ENCODE results near the gene FSTL4.

FSTL4 gene

GRCh38 chr5:133389066-133389590 lies 223.2 kb downstream of the FSTL4 start:
- no peak overlapping the region for H3K27ac Mint-ChIP-seq
- no peaks in the 10 kb centered on the region for H3K36me3 Mint-ChIP-seq (ENCODE audit: low read depth)
- H3K4me1 Mint-ChIP-seq (ENCODE audit: low read depth) = no peaks in the 10 kb centered on the region
- no peaks in the 10 kb centered on the region for H3K9me3 Mint-ChIP-seq
- peaks cover 16% of the 10 kb centered on the region for H3K27me3 Mint-ChIP-seq (ENCODE audit: low read depth)
- DNase-seq (ENCODE audit: low spot score) = no peak
- H3K4me3 Mint-ChIP-seq = no peak overlapping the region

DNA sequence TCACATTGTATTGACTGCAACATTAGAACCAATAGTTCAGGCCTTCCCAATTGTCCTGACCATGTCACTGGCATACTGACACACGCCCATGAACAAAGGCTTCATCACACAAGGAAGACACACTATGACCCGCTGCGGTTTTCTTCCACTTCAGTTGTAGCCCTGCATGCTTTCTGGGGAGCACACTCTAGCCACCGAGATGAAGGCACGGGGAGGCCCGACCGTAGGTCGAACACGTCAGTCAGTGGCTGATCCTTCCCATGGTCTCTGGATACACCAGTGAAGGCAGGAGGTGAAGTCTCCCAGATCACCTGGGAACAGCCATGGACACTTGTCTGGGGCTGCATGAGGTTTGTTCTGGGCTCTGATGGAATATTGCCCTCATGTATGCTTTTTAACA lies 224.7 kb downstream of the FSTL4 start:
- Mint-ChIP-seq H3K27ac (no peak overlapping the region), H3K36me3 (ENCODE audit: low read depth) (no peaks in the 10 kb centered on the region), H3K9me3 (no peaks in the 10 kb centered on the region), H3K4me1 (ENCODE audit: low read depth) (no peaks in the 10 kb centered on the region), H3K27me3 (ENCODE audit: low read depth) (peaks cover 16% of the 10 kb centered on the region), H3K4me3 (no peak overlapping the region)
- DNase-seq (ENCODE audit: low spot score) = no peak

- peaks cover 18% of the 10 kb centered on the region for H3K27me3 Mint-ChIP-seq (ENCODE audit: low read depth)
- no peak overlapping the region for H3K27ac Mint-ChIP-seq
- no peaks in the 10 kb centered on the region for H3K9me3 Mint-ChIP-seq
- no peaks in the 10 kb centered on the region for H3K36me3 Mint-ChIP-seq (ENCODE audit: low read depth)
- DNase-seq (ENCODE audit: low spot score) = no peak
- H3K4me1 Mint-ChIP-seq (ENCODE audit: low read depth) = no peaks in the 10 kb centered on the region
- no peak overlapping the region for H3K4me3 Mint-ChIP-seq
Observed at GRCh38 chr5:133387091-133387490, 225.2 kb downstream of the FSTL4 start.

DNA sequence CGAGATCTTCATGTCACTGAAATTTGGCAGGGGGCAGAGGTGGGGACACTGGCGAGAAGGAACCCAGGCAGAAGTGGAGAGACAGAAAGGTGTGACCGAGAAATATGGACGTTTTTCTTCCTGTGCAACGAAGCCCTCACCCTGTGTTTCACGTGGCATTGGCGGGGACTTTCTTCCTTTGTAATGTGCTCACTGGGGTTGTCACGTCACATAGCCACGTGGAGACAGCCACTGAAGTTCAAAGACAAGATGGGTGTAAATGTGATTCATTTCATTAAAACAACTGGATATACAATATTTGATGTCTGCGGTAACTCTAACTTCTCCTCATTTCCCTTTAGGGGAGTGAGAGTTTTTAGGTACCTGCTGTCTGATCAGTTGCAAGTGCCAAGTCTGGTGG lies 225.7 kb downstream of the FSTL4 start:
- H3K9me3 Mint-ChIP-seq = no peaks in the 10 kb centered on the region
- peaks cover 18% of the 10 kb centered on the region for H3K27me3 Mint-ChIP-seq (ENCODE audit: low read depth)
- no peaks in the 10 kb centered on the region for H3K4me1 Mint-ChIP-seq (ENCODE audit: low read depth)
- no peak for DNase-seq (ENCODE audit: low spot score)
- no peak overlapping the region for H3K4me3 Mint-ChIP-seq
- H3K27ac Mint-ChIP-seq = no peak overlapping the region
- no peaks in the 10 kb centered on the region for H3K36me3 Mint-ChIP-seq (ENCODE audit: low read depth)

- no peak overlapping the region for H3K4me3 Mint-ChIP-seq
- DNase-seq (ENCODE audit: low spot score) = no peak
- no peak overlapping the region for H3K27ac Mint-ChIP-seq
- peaks cover 18% of the 10 kb centered on the region for H3K27me3 Mint-ChIP-seq (ENCODE audit: low read depth)
- H3K36me3 Mint-ChIP-seq (ENCODE audit: low read depth) = no peaks in the 10 kb centered on the region
- H3K4me1 Mint-ChIP-seq (ENCODE audit: low read depth) = no peaks in the 10 kb centered on the region
- no peaks in the 10 kb centered on the region for H3K9me3 Mint-ChIP-seq
Observed at GRCh38 chr5:133385346-133385745, 227.0 kb downstream of the FSTL4 start.

GRCh38 chr5:133384903-133385302 lies 227.4 kb downstream of the FSTL4 start:
- H3K27ac Mint-ChIP-seq = no peak overlapping the region
- H3K4me1 Mint-ChIP-seq (ENCODE audit: low read depth) = no peaks in the 10 kb centered on the region
- H3K9me3 Mint-ChIP-seq = no peaks in the 10 kb centered on the region
- DNase-seq (ENCODE audit: low spot score) = no peak
- no peak overlapping the region for H3K4me3 Mint-ChIP-seq
- no peaks in the 10 kb centered on the region for H3K36me3 Mint-ChIP-seq (ENCODE audit: low read depth)
- peaks cover 20% of the 10 kb centered on the region for H3K27me3 Mint-ChIP-seq (ENCODE audit: low read depth)

- Mint-ChIP-seq H3K4me3 (no peak overlapping the region), H3K27ac (no peak overlapping the region), H3K4me1 (ENCODE audit: low read depth) (no peaks in the 10 kb centered on the region), H3K27me3 (ENCODE audit: low read depth) (peaks cover 19% of the 10 kb centered on the region), H3K36me3 (ENCODE audit: low read depth) (no peaks in the 10 kb centered on the region), H3K9me3 (no peaks in the 10 kb centered on the region)
- no peak for DNase-seq (ENCODE audit: low spot score)
Observed at GRCh38 chr5:133384120-133384855, 228.1 kb downstream of the FSTL4 start.

- Mint-ChIP-seq H3K27ac (no peak overlapping the region), H3K4me3 (no peak overlapping the region), H3K4me1 (ENCODE audit: low read depth) (no peaks in the 10 kb centered on the region), H3K9me3 (no peaks in the 10 kb centered on the region), H3K27me3 (ENCODE audit: low read depth) (peaks cover 17% of the 10 kb centered on the region), H3K36me3 (ENCODE audit: low read depth) (no peaks in the 10 kb centered on the region)
- no peak for DNase-seq (ENCODE audit: low spot score)
Observed at GRCh38 chr5:133383580-133383939, 228.8 kb downstream of the FSTL4 start.

GRCh38 chr5:133382661-133383579 lies 229.4 kb downstream of the FSTL4 start:
- peaks cover 19% of the 10 kb centered on the region for H3K27me3 Mint-ChIP-seq (ENCODE audit: low read depth)
- H3K9me3 Mint-ChIP-seq = peaks cover under 1% of the 10 kb centered on the region
- no peak for DNase-seq (ENCODE audit: low spot score)
- no peaks in the 10 kb centered on the region for H3K4me1 Mint-ChIP-seq (ENCODE audit: low read depth)
- no peak overlapping the region for H3K27ac Mint-ChIP-seq
- no peak overlapping the region for H3K4me3 Mint-ChIP-seq
- H3K36me3 Mint-ChIP-seq (ENCODE audit: low read depth) = no peaks in the 10 kb centered on the region

- Mint-ChIP-seq H3K27me3 (ENCODE audit: low read depth) (peaks cover 24% of the 10 kb centered on the region), H3K4me1 (ENCODE audit: low read depth) (no peaks in the 10 kb centered on the region), H3K27ac (no peak overlapping the region), H3K36me3 (ENCODE audit: low read depth) (no peaks in the 10 kb centered on the region), H3K9me3 (peaks cover 12% of the 10 kb centered on the region), H3K4me3 (no peak overlapping the region)
- DNase-seq (ENCODE audit: low spot score) = no peak
Observed at GRCh38 chr5:133381571-133382365, 230.6 kb downstream of the FSTL4 start.

- Mint-ChIP-seq H3K9me3 (peaks cover 13% of the 10 kb centered on the region), H3K27me3 (ENCODE audit: low read depth) (peaks cover 18% of the 10 kb centered on the region), H3K27ac (no peak overlapping the region), H3K4me1 (ENCODE audit: low read depth) (no peaks in the 10 kb centered on the region), H3K36me3 (ENCODE audit: low read depth) (no peaks in the 10 kb centered on the region), H3K4me3 (no peak overlapping the region)
- DNase-seq (ENCODE audit: low spot score) = no peak
Observed at GRCh38 chr5:133381041-133381440, 231.3 kb downstream of the FSTL4 start.

GRCh38 chr5:133377736-133378135 lies 234.6 kb downstream of the FSTL4 start:
- H3K4me3 Mint-ChIP-seq = no peak overlapping the region
- peaks cover 23% of the 10 kb centered on the region for H3K27me3 Mint-ChIP-seq (ENCODE audit: low read depth)
- H3K27ac Mint-ChIP-seq = no peak overlapping the region
- H3K4me1 Mint-ChIP-seq (ENCODE audit: low read depth) = no peaks in the 10 kb centered on the region
- peaks cover 13% of the 10 kb centered on the region for H3K9me3 Mint-ChIP-seq
- no peak for DNase-seq (ENCODE audit: low spot score)
- H3K36me3 Mint-ChIP-seq (ENCODE audit: low read depth) = no peaks in the 10 kb centered on the region

- Mint-ChIP-seq H3K4me3 (no peak overlapping the region), H3K4me1 (ENCODE audit: low read depth) (no peaks in the 10 kb centered on the region), H3K36me3 (ENCODE audit: low read depth) (no peaks in the 10 kb centered on the region), H3K27ac (no peak overlapping the region), H3K27me3 (ENCODE audit: low read depth) (peaks cover 21% of the 10 kb centered on the region), H3K9me3 (peaks cover 13% of the 10 kb centered on the region)
- DNase-seq (ENCODE audit: low spot score) = no peak
Observed at GRCh38 chr5:133376986-133377385, 235.4 kb downstream of the FSTL4 start.

Measured in T-helper 2 cell treated with Interferon-gamma antibody and Interleukin-4, amounts not matched to agents 5 μg/mL and 100 μg/mL, for 36 hours (primary cell).